Spleen (tissue), 11 donors: ENCODE measurements around the gene SLC25A45. TPM values are rescaled to one million over a fixed set of nuclear protein-coding genes. Genes with fewer than 3 reads are reported as not detected.

Experiments used
- DNase-seq: peaks from one replicate; pipeline ENCODE4 v3.0.0-alpha.2; 2020
- H3K27ac ChIP-seq, 8 donors: fragments of 200-600 bp; sonication (generic) in 7 of 8; 1 replicate in 4 of 8; 2 replicates in 4 of 8; pipeline versions ENCODE4 v1.5.0 to v1.8.0; 2016 to 2021; ENCODE audit warnings: inconsistent platforms in 4 of 8, mild to moderate bottlenecking in 4 of 8, moderate library complexity in 1 of 8
- H3K27me3 ChIP-seq, 7 donors: fragments of 200-600 bp; sonication (generic) in 6 of 7; replicated peaks in 1 of 7; 1 replicate in 4 of 7; 2 replicates in 3 of 7; pipeline versions ENCODE4 v1.5.0 to v1.8.0; 2016 to 2021; ENCODE audit warnings: inconsistent platforms in 3 of 7, mild to moderate bottlenecking in 1 of 7
- H3K36me3 ChIP-seq, 6 donors: fragments of 200-600 bp; sonication (generic) in 5 of 6; 1 replicate in 4 of 6; 2 replicates in 2 of 6; pipeline versions ENCODE4 v1.5.0 to v1.8.0; 2016 to 2021; ENCODE audit warnings: inconsistent platforms in 2 of 6
- H3K4me1 ChIP-seq, 6 donors: fragments of 200-600 bp; sonication (generic) in 5 of 6; 1 replicate in 3 of 6; 2 replicates in 3 of 6; pipeline versions ENCODE4 v1.5.0 to v1.8.0; 2016 to 2021; ENCODE audit warnings: inconsistent platforms in 3 of 6
- H3K4me3 ChIP-seq, 8 donors: fragments of 200-600 bp; sonication (generic) in 7 of 8; 1 replicate in 4 of 8; 2 replicates in 4 of 8; pipeline versions ENCODE4 v1.5.0 to v1.8.0; 2016 to 2021; ENCODE audit warnings: inconsistent platforms in 4 of 8, mild to moderate bottlenecking in 4 of 8, moderate library complexity in 2 of 8
- H3K9me3 ChIP-seq, 8 donors: fragments of 200-600 bp; sonication (generic) in 7 of 8; 1 replicate in 4 of 8; 2 replicates in 4 of 8; pipeline versions ENCODE4 v1.5.0 to v1.8.0; 2016 to 2021; ENCODE audit warnings: inconsistent platforms in 4 of 8
- CTCF ChIP-seq, 11 experiments: fragments of 200-600 bp in 7 of 11; fragments of 450-650 bp in 4 of 11; sonication (generic) in 4 of 11; IDR thresholded peaks in 8 of 11; conservative IDR thresholded peaks in 3 of 11; 1 replicate in 7 of 11; 2 replicates in 4 of 11; pipeline versions ENCODE4 v1.4.0 to v1.8.0; 2016 to 2021; ENCODE audit warnings: antibody characterized with exemption in 11 of 11, inconsistent platforms in 4 of 11, mild to moderate bottlenecking in 1 of 11
- POLR2A ChIP-seq, 3 donors: fragments of 450-650 bp; IDR thresholded peaks; one replicate each; pipeline ENCODE4 v1.5.1; 2017; ENCODE audit warnings: antibody characterized with exemption in 3 of 3, mild to moderate bottlenecking in 1 of 3
- POLR2AphosphoS5 ChIP-seq, 3 donors: sonication (generic); formaldehyde crosslinking; IDR thresholded peaks; one replicate each; pipeline ENCODE4 v1.5.1; 2017; ENCODE audit warnings: antibody characterized with exemption in 3 of 3
- WGBS, 5 donors: extraction: QIAGEN DNeasy Blood & Tissue Kit in 3 of 5; methylation state at CpG; one replicate each; pipeline versions ENCODE4 v1.1.5 to v1.1.7; 2013 to 2018; 5-methylcytosine and 5-hydroxymethylcytosine counted together
- intact Hi-C: fragments of 100-400 bp; cut with DNase I; formaldehyde crosslinking; loops from one replicate; pipeline ENCODE4 v1.15.0; 2023; ENCODE audit warnings: low total_unique reads
- polyA plus RNA-seq, 3 donors: library from polyadenylated mRNA; stranded (reverse); fragments of 200-250 nt; gene quantifications; one replicate each; pipeline ENCODE4 v1.2.1, GENCODE V29; 2013
- total RNA-seq, 7 donors: library from RNA; depleted of rRNA in 3 of 7; stranded (reverse); fragments of >200 nt in 3 of 7; fragmentation: NEBNext Ultra II Directional in 4 of 7; extraction: Animal tissue kit (Norgen Biotek cat#: 25700) in 4 of 7; gene quantifications; one replicate each; pipeline versions ENCODE4 v1.1.0 to v1.2.1, GENCODE V29; 2016 to 2021
- donor health status: healthy with polysubstance abuse.
- donor health status: DM: no; HTN: no; CAD: no; lungs with moderate emphysema.
- donor health status: DM: no; HTN: no; CAD: no.
- donor health status: Bipolar disorder and iron deficiency.
- donor health status: healthy.
- donor health status: DM: no; HTN: no; CAD: no.
- donor health status: DM: yes; HTN: yes; CAD: no.

SLC25A45 gene
- total and polyA plus RNA-seq, 10 donors, result 11.6 to 33.4 (median 24.9) TPM

- Histone ChIP-seq H3K4me1 (peaks cover 12 to 60% (median 39%) of the 10 kb centered on the region in 6 donors), H3K36me3 (peaks cover 0 to 23% (median 0%) of the 10 kb centered on the region in 6 donors), H3K4me3 (no peak overlapping the region), H3K27me3 (no peaks in the 10 kb centered on the region), H3K27ac (peak overlapping the region in 7 of 8 donors; percentile 38 to 98 (median 53)), H3K9me3 (no peaks in the 10 kb centered on the region)
- no peak for DNase-seq
- TF ChIP-seq CTCF (IDR thresholded peaks at IDR 0.05 in 8 of 11, conservative IDR thresholded peaks at IDR 0.05 in 3 of 11) (no peak), POLR2A (IDR thresholded peaks at IDR 0.05) (no peak), POLR2AphosphoS5 (IDR thresholded peaks at IDR 0.05) (no peak)
- intact Hi-C loops, result no loop called here
- 85 to 92% (median 90%) methylated on average over 7 to 8 of the region's 8 CpGs for WGBS, 5 donors
Observed at GRCh38 chr11:65377777-65378176, 4.7 kb downstream of the SLC25A45 start.

GRCh38 chr11:65377036-65377435 is 5.4 kb downstream of the SLC25A45 start:
- WGBS, 5 donors, result 71 to 87% (median 78%) methylated on average over 5 to 8 of the region's 8 CpGs
- Histone ChIP-seq H3K36me3 (peaks cover 0 to 23% (median 0%) of the 10 kb centered on the region in 6 donors), H3K4me1 (peaks cover 10 to 53% (median 35%) of the 10 kb centered on the region in 6 donors), H3K27me3 (no peaks in the 10 kb centered on the region), H3K4me3 (no peak overlapping the region), H3K27ac (peak overlapping the region in 2 of 8 donors; percentile 97 to 98), H3K9me3 (no peaks in the 10 kb centered on the region)
- intact Hi-C loops, result no loop called here
- DNase-seq, result peak; percentile 71
- no peak for TF ChIP-seq CTCF (IDR thresholded peaks at IDR 0.05 in 8 of 11, conservative IDR thresholded peaks at IDR 0.05 in 3 of 11)
- peak in 1 of 3 donors; percentile 19 for TF ChIP-seq POLR2AphosphoS5 (IDR thresholded peaks at IDR 0.05)

- Histone ChIP-seq H3K4me1 (peaks cover 3 to 45% (median 27%) of the 10 kb centered on the region in 6 donors), H3K9me3 (no peaks in the 10 kb centered on the region), H3K4me3 (no peak overlapping the region), H3K27me3 (no peaks in the 10 kb centered on the region), H3K36me3 (peaks cover 0 to 23% (median 0%) of the 10 kb centered on the region in 6 donors), H3K27ac (peak overlapping the region in 1 of 8 donors; percentile 97)
- peak; percentile 69 for DNase-seq
- intact Hi-C loops, result no loop called here
- 83 to 94% (median 91%) methylated on average over 15 to 16 of the region's 16 CpGs for WGBS, 5 donors
- TF ChIP-seq POLR2A (IDR thresholded peaks at IDR 0.05) (no peak), CTCF (IDR thresholded peaks at IDR 0.05 in 8 of 11, conservative IDR thresholded peaks at IDR 0.05 in 3 of 11) (no peak), POLR2AphosphoS5 (IDR thresholded peaks at IDR 0.05) (peak in 1 of 3 donors; percentile 36)
Observed at GRCh38 chr11:65376138-65376713, 6.2 kb downstream of the SLC25A45 start.

- TF ChIP-seq POLR2AphosphoS5 (IDR thresholded peaks at IDR 0.05), result no peak
- no peak for TF ChIP-seq POLR2A (IDR thresholded peaks at IDR 0.05)
- no peak for TF ChIP-seq CTCF (IDR thresholded peaks at IDR 0.05 in 8 of 11, conservative IDR thresholded peaks at IDR 0.05 in 3 of 11)
- Histone ChIP-seq H3K4me3 (no peak overlapping the region), H3K36me3 (peaks cover 0 to 21% (median 0%) of the 10 kb centered on the region in 6 donors), H3K9me3 (no peaks in the 10 kb centered on the region), H3K4me1 (peaks cover 0 to 33% (median 18%) of the 10 kb centered on the region in 6 donors), H3K27me3 (no peaks in the 10 kb centered on the region), H3K27ac (no peak overlapping the region)
- intact Hi-C loops, result no loop called here
- no peak for DNase-seq
- 73 to 88% (median 86%) methylated on average over 8 of the region's 8 CpGs for WGBS, 5 donors
Observed at GRCh38 chr11:65375012-65375411, 7.4 kb downstream of the SLC25A45 start.
